Erythroblast (primary cell): ENCODE data around the gene NT5M.

Experiments
- GATA1 ChIP-seq: IDR thresholded peaks from 2 replicates; pipeline ENCODE4 v1.6.1; 2011; ENCODE audit warnings: low read depth, mild to moderate bottlenecking, control low read depth, low read length, moderate library complexity
- POLR2A ChIP-seq: IDR thresholded peaks from 2 replicates; pipeline ENCODE4 v1.6.1; 2011; ENCODE audit warnings: mild to moderate bottlenecking, low read length

GRCh38 chr17:17393976-17394375, 90.8 kb downstream of the NT5M start:
- TF ChIP-seq POLR2A (no peak), GATA1 (no peak)
